Measurements from ENCODE around the gene TXNRD2. TPM values are rescaled to one million over a fixed set of nuclear protein-coding genes. Genes with fewer than 3 reads are reported as not detected.

Gene TXNRD2
- total RNA-seq, 2 donors from 2014 or later, result 22.3 to 29.5 TPM

DNA sequence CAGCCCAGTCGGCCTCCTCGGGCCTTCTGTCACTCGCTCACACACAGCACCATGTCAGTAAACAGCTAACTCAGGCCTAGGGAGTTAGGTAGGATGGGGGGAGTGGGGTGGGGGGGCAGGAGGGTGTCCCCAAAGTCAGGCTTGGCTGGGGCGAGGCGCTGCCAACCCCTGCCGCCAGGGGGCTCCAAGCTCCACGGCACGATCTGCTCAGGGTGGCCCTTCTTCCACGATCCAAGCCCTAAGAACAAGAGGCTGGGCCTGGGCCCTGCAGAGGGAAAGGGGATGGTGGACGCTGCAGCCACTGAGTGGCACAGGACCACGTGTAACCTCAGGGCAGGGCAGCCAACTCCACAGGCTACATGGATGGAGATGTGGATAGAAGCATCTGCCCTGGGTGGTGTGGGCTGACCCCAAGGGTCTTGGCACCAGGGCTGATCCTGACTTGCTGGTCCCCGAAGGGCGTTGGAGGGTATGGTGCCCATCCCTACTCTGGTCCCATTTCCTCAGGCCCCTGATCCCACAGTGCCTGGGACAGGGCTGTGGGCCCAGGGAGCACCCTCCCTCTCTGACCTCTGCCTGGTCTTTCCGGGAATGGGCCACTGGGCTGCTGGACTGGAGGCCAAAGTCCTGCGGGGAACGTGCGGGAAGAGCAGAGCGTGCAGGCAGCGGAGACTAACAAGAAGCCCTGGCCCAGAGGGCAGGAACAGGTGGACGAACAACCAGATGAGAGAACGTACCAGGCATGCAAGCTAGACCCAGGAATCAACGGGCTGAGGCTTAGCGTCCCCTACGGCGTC lies 29.1 kb upstream of the TXNRD2 start:
- intact Hi-C loops (cut with DNase I), result loop anchor here (2.0 to 10.0 kb wide), 2 partner anchors 42 to 294 kb away; partner anchors contain the start of gene RTN4R
- no peaks in the 10 kb centered on the region for H3K36me3 ChIP-seq

DNA sequence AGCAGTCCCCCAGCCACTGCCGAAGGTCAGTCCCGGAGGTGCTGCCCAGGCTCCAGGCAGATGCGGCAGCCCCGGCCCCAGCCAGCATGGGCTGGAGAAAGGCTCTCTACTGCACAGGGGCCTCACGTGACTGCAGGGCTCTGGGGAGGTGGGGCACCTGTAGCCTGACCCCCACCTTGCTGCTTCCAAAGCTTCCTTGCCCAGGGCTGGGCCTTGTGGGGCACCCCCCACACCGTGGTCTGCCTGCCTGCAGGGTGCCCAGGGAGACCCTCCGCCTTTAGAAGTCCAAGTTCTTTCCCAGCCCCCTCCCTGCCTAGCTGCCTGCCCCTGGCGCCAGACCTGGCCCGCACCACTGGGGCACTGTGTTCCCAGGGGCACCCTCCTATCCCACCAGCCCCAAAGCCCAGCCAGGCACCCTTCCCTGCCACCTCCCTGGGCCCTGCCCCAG lies 28.4 kb upstream of the TXNRD2 start:
- TF ChIP-seq, protein P1, sequence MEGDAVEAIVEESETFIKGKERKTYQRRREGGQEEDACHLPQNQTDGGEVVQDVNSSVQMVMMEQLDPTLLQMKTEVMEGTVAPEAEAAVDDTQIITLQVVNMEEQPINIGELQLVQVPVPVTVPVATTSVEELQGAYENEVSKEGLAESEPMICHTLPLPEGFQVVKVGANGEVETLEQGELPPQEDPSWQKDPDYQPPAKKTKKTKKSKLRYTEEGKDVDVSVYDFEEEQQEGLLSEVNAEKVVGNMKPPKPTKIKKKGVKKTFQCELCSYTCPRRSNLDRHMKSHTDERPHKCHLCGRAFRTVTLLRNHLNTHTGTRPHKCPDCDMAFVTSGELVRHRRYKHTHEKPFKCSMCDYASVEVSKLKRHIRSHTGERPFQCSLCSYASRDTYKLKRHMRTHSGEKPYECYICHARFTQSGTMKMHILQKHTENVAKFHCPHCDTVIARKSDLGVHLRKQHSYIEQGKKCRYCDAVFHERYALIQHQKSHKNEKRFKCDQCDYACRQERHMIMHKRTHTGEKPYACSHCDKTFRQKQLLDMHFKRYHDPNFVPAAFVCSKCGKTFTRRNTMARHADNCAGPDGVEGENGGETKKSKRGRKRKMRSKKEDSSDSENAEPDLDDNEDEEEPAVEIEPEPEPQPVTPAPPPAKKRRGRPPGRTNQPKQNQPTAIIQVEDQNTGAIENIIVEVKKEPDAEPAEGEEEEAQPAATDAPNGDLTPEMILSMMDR (IDR thresholded peaks at IDR 0.05), result no peak
- DNase-seq, result no peak
- Histone ChIP-seq H3K9me3 (no peaks in the 10 kb centered on the region), H3K4me1 (no peaks in the 10 kb centered on the region), H3K9ac (ENCODE audit: low read depth in 2 of 2, low read length in 2 of 2) (no peak overlapping the region), H3K36me3 (no peaks in the 10 kb centered on the region), H3K27me3 (no peaks in the 10 kb centered on the region), H3K4me3 (no peak overlapping the region), H3K27ac (no peak overlapping the region)
- intact Hi-C loops (cut with DNase I), result loop anchor here (2.0 to 10.0 kb wide), 2 partner anchors 43 to 295 kb away; partner anchors contain the start of gene RTN4R

More for the DNA sequence above, 29.1 kb upstream of the TXNRD2 start:
- Histone ChIP-seq H3K4me3 (no peak overlapping the region), H3K9ac (ENCODE audit: low read depth in 2 of 2, low read length in 2 of 2) (peak overlapping the region; percentile 19 to 35), H3K27me3 (no peaks in the 10 kb centered on the region), H3K4me1 (no peaks in the 10 kb centered on the region), H3K9me3 (no peaks in the 10 kb centered on the region), H3K27ac (no peak overlapping the region)
- peak; percentile 69 for DNase-seq
- TF ChIP-seq, protein P1 (IDR thresholded peaks at IDR 0.05), result peak; percentile 94

DNA sequence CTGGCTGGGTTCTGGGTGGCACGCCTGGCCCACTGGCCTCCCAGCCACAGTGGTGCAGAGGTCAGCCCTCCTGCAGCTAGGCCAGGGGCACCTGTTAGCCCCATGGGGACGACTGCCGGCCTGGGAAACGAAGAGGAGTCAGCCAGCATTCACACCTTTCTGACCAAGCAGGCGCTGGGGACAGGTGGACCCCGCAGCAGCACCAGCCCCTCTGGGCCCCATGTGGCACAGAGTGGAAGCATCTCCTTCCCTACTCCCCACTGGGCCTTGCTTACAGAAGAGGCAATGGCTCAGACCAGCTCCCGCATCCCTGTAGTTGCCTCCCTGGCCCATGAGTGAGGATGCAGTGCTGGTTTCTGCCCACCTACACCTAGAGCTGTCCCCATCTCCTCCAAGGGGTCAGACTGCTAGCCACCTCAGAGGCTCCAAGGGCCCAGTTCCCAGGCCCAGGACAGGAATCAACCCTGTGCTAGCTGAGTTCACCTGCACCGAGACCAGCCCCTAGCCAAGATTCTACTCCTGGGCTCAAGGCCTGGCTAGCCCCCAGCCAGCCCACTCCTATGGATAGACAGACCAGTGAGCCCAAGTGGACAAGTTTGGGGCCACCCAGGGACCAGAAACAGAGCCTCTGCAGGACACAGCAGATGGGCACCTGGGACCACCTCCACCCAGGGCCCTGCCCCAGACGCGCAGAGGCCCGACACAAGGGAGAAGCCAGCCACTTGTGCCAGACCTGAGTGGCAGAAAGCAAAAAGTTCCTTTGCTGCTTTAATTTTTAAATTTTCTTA lies 27.7 kb upstream of the TXNRD2 start:
- Histone ChIP-seq H3K27me3 (no peaks in the 10 kb centered on the region), H3K4me1 (no peaks in the 10 kb centered on the region), H3K36me3 (no peaks in the 10 kb centered on the region), H3K9ac (ENCODE audit: low read depth in 2 of 2, low read length in 2 of 2) (no peak overlapping the region), H3K27ac (no peak overlapping the region), H3K4me3 (no peak overlapping the region), H3K9me3 (no peaks in the 10 kb centered on the region)
- intact Hi-C loops (cut with DNase I), result loop anchor here (10.0 kb wide), 1 partner anchor 145 kb away; the partner anchor contains the start of genes RANBP1 and TRMT2A
- no peak for DNase-seq
- TF ChIP-seq, protein P1 (IDR thresholded peaks at IDR 0.05), result no peak

DNA sequence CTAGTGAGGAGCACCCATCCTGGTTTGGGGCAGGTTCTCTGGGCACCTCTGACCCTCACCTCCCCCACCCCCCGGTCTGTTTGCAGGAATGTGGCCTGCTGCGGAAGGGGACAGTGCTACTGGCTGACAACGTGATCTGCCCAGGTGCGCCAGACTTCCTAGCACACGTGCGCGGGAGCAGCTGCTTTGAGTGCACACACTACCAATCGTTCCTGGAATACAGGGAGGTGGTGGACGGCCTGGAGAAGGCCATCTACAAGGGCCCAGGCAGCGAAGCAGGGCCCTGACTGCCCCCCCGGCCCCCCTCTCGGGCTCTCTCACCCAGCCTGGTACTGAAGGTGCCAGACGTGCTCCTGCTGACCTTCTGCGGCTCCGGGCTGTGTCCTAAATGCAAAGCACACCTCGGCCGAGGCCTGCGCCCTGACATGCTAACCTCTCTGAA lies 26.9 kb upstream of the TXNRD2 start:
- DNase-seq, result no peak
- Histone ChIP-seq H3K9ac (ENCODE audit: low read depth in 2 of 2, low read length in 2 of 2) (no peak overlapping the region), H3K4me3 (no peak overlapping the region), H3K36me3 (no peaks in the 10 kb centered on the region), H3K27ac (no peak overlapping the region), H3K9me3 (no peaks in the 10 kb centered on the region), H3K27me3 (no peaks in the 10 kb centered on the region), H3K4me1 (no peaks in the 10 kb centered on the region)
- intact Hi-C loops (cut with DNase I), result loop anchor here (10.0 kb wide), 1 partner anchor 146 kb away; the partner anchor contains the start of genes RANBP1 and TRMT2A
- TF ChIP-seq, protein P1 (IDR thresholded peaks at IDR 0.05), result no peak

DNA sequence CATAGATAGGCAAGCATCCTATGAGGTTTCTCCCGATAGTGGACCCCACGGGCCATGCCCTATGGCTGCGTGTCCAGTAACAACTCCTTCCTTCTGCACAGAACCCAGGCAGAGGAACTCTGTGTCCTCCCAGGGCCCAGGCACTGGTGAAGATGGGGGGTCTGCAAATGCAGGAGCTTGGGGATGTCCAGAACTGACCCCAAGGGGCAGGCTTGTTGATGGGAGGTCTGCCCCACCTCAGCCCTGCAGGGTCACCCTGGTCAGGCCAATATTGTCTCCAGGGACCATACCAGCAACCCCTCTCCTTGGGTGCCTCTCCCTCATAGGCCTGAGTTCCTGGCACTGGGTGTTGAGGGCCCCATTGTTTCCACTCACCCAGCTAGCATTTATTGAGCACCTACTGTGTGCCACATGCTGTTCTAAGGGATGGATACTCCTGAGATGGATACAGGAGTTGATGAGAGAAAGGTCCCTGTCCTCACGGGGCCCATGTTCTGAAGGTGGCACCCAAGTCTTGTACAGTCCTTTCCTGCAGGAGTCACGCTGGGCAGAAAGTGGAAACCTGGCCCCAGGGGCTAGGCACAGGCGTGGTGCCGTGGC lies 26.3 kb upstream of the TXNRD2 start:
- Histone ChIP-seq H3K36me3 (no peaks in the 10 kb centered on the region), H3K4me1 (peaks cover under 1% of the 10 kb centered on the region), H3K27ac (no peak overlapping the region), H3K4me3 (no peak overlapping the region), H3K9me3 (no peaks in the 10 kb centered on the region), H3K9ac (ENCODE audit: low read depth in 2 of 2, low read length in 2 of 2) (no peak overlapping the region), H3K27me3 (no peaks in the 10 kb centered on the region)
- TF ChIP-seq, protein P1 (IDR thresholded peaks at IDR 0.05), result no peak
- no peak for DNase-seq
- intact Hi-C loops (cut with DNase I), result loop anchor here (10.0 kb wide), 1 partner anchor 147 kb away; the partner anchor contains the start of genes RANBP1 and TRMT2A
